GM12873 (cell line): ENCODE results near the gene MYLIP.

Source experiments
- TF ChIP-seq, protein P1 (sequence below): IDR thresholded peaks from 2 replicates; pipeline ENCODE4 v1.5.1; 2012; ENCODE audit warnings: low read depth, mild to moderate bottlenecking, moderate library complexity, low read length, control low read depth; ENCODE audit not compliant: insufficient read depth; ENCODE audit errors: missing control alignments

Gene MYLIP

DNA sequence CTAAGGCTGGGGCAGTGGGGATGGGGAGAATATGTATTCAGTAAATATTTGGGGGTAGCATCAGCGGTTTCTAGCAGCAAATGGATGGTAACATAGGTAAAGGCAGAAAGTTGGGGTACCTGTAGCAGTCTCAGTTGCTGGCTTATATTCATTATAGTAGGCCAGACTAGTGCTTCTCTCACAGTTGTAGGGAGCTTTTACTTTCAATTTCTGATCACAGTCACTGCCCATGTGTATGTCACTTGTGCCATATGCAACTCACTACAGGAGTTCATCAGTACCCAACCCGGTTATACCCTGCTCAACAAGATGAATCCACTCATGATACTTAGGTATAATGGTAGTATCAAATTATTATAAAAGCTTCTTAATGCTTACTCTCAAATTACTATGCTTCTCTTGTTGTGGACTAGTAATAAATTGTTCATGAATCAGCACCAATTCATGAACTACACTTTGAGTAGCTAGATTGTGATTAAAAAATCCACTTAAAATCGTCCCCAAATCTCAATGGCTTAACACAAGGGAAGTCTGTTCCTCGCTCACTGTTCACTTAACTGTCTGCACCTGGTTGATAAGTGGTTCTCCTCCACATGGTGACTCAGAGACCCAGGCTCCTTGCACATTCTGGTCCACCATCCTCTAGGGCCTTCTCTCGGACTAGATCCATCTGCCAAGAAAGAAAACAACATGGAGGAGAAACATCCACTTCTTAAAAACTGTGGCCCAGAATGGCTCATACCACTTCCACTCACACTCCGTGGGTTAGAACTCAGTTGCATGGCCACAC is 31.3 kb upstream of the MYLIP start:
- TF ChIP-seq, protein P1, sequence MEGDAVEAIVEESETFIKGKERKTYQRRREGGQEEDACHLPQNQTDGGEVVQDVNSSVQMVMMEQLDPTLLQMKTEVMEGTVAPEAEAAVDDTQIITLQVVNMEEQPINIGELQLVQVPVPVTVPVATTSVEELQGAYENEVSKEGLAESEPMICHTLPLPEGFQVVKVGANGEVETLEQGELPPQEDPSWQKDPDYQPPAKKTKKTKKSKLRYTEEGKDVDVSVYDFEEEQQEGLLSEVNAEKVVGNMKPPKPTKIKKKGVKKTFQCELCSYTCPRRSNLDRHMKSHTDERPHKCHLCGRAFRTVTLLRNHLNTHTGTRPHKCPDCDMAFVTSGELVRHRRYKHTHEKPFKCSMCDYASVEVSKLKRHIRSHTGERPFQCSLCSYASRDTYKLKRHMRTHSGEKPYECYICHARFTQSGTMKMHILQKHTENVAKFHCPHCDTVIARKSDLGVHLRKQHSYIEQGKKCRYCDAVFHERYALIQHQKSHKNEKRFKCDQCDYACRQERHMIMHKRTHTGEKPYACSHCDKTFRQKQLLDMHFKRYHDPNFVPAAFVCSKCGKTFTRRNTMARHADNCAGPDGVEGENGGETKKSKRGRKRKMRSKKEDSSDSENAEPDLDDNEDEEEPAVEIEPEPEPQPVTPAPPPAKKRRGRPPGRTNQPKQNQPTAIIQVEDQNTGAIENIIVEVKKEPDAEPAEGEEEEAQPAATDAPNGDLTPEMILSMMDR: no peak

DNA sequence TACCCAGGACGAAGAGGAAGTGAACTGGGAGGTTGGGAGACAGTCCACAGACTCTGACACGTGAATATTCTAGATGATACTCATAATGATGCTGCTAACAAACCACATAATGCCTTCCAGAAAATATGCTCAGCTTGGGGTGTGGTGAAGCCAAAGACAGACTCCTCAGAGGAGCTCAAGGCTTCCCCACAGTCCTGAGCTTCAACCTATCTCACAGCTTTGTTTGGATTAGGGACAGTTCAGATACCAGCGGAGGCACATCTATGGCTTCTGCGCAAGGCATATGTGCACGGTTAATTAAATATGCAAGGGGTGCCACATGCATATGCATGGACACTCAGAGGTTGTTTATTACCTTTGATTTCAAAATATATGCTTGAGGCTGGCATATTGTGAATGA is 30.7 kb upstream of the MYLIP start:
- TF ChIP-seq, protein P1: no peak

DNA sequence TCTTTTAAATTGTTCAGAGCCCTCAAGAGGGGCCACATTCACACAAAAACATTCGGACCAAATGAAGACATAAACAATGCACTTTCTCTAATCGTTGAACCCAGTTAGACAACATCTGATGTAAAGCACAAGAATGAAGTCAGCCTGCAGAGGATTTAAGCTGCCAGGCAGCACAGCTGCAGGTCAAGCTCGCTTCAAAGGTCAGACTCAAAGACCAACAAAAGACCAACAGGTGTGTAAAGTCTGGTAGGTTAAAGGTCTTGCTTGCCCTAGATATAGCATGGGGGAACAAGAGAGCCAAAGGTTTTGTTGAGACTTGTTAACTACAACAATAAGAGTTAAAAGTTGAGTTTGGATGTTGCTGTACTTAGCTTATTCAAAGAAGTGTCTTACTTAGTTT is 26.7 kb upstream of the MYLIP start:
- TF ChIP-seq, protein P1: no peak

DNA sequence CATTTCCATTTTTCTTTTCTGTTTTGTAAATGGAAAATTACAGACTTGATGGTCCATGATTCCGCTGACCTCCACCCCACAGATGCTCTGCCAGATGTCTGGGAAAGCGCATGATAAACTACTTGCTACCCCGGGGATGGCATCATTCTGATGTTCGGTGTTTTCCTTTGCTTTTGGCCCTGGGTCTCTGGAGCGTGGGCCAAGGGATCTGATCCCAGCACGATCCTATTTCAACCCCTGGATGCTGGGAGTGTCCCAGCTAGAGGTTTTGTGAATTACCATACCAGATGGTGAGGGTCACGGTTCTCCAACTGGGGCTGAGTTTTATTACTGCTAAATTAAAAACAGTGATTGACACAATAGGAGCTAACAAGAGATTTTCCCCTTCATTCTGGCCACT is 25.2 kb upstream of the MYLIP start:
- TF ChIP-seq, protein P1: no peak

DNA sequence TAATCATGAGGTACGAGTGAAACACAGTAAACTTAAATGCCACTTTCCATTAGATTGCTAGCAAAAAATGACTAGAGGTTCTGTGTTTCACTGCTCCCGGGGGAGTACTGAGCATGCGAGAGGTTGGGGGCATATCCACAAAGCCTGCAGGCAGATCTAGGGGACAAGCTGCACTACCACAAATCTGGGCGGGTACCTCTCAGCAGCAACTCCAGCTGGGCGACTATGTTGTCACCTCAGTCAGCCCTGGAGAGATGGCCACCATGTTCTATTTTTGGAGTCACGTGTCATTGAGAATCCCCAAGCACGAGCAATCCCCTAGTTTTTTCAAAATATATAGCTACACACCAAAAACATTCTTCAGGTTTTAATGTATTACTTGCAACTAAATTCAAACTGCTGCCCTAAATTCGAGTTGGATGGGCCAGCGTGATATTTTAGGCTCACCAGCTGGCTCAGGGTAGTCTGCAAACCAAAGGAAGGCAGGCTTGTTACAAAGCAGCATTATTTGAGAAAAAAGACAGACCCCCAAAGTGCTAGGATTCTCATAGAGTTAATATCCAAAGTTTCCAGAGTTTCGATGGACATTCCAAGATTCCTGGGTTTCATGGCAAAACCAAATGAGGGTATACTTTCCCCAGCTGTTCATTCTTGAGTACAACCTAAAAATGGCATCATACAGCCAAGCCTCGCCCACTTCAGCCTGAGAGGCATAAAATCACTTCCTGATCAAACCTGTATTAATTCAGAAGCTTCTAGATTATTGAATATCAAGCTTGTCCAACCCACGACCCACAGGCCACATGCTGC is 24.1 kb upstream of the MYLIP start:
- TF ChIP-seq, protein P1: no peak

DNA sequence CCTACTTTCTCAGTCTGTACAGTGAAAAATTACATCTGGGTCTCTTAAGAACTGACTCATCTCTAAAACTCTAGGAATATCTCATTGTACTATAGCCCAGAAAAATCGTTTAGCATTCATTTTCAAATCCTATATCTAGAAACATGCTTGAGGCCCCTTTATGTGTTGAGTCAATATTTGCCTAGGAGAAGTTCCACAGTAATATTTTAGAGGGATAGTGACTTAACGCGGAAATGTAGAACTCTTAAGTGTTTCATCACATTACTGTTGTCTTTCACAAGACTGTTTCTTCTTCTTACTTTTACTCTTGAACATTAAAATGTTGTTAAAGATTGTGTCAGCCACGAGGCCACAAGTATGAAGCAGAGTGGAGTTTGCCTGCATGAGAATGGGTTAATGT is 23.0 kb upstream of the MYLIP start:
- TF ChIP-seq, protein P1: no peak
